ENCODE measurements around the gene GNB1. TPM values are rescaled to one million over a fixed set of nuclear protein-coding genes. Genes with fewer than 3 reads are reported as not detected.

GNB1 gene
- total and polyA plus RNA-seq, 12 donors = 79.6 to 482 (median 163) TPM

DNA sequence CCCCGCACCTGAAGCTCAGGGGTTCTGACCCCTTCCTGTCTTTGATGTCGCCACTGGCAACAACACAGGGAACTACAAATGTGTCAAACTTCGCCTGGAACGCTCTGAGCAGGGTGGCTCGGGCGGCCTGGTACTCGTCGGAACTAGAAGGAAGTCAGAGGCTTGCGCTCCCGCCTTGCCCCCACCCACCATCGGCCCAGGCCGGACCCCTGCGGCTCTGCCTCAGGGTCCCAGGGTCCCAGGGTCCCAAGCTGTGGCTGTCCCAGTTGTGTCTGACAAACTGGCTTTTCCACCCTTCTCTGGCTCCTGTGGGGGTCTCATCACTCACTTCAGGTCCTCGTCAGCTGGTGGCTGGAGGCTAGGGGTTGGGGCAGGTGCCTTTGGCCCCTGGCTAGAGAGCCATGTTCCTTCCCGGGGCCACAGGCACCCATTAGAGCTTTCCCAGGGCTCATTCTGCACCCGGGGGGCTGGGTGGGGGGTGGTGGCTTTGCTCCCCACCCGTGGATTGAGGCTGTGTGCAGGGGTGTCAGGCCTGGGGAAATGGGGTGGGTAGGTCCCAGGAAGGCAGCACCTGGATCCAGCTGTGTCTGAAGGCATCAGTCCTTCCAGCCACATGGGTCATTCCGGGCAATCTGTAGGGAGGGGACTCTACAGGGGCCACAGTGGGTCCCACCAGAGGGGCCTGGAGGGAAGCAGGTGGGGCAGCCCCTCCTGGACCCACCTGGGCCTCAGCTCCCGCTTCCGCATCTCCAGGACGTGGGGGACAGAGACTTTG lies 36.2 kb upstream of the GNB1 start:
- no peak for TF ChIP-seq CTCF (IDR thresholded peaks at IDR 0.05)
- no peak for TF ChIP-seq POLR2A (IDR thresholded peaks at IDR 0.05)
- Histone ChIP-seq H3K4me3 (no peak overlapping the region), H3K27me3 (no peaks in the 10 kb centered on the region), H3K4me1 (replicated peaks in 1 of 2) (no peaks in the 10 kb centered on the region), H3K9me3 (replicated peaks in 1 of 3) (no peaks in the 10 kb centered on the region), H3K36me3 (replicated peaks in 1 of 2) (no peaks in the 10 kb centered on the region), H3K27ac (no peak overlapping the region)
- intact Hi-C loops (cut with DNase I) = no loop called here
- WGBS, 4 donors = 85 to 91% (median 87%) methylated on average over 13 to 21 of the region's 21 CpGs
- DNase-seq = peak in 2 of 7 donors; percentile 17 to 20

GRCh38 chr1:1926346-1926811 lies 35.5 kb upstream of the GNB1 start:
- no peak for TF ChIP-seq CTCF (IDR thresholded peaks at IDR 0.05)
- TF ChIP-seq POLR2A (IDR thresholded peaks at IDR 0.05) = no peak
- Histone ChIP-seq H3K4me1 (replicated peaks in 1 of 2) (no peaks in the 10 kb centered on the region), H3K27me3 (no peaks in the 10 kb centered on the region), H3K27ac (no peak overlapping the region), H3K9me3 (replicated peaks in 1 of 3) (no peaks in the 10 kb centered on the region), H3K4me3 (no peak overlapping the region), H3K36me3 (replicated peaks in 1 of 2) (no peaks in the 10 kb centered on the region)
- intact Hi-C loops (cut with DNase I) = no loop called here
- peak in 1 of 7 donors; percentile 18 for DNase-seq
- 83 to 88% (median 85%) methylated on average over 14 to 26 of the region's 26 CpGs for WGBS, 4 donors

DNA sequence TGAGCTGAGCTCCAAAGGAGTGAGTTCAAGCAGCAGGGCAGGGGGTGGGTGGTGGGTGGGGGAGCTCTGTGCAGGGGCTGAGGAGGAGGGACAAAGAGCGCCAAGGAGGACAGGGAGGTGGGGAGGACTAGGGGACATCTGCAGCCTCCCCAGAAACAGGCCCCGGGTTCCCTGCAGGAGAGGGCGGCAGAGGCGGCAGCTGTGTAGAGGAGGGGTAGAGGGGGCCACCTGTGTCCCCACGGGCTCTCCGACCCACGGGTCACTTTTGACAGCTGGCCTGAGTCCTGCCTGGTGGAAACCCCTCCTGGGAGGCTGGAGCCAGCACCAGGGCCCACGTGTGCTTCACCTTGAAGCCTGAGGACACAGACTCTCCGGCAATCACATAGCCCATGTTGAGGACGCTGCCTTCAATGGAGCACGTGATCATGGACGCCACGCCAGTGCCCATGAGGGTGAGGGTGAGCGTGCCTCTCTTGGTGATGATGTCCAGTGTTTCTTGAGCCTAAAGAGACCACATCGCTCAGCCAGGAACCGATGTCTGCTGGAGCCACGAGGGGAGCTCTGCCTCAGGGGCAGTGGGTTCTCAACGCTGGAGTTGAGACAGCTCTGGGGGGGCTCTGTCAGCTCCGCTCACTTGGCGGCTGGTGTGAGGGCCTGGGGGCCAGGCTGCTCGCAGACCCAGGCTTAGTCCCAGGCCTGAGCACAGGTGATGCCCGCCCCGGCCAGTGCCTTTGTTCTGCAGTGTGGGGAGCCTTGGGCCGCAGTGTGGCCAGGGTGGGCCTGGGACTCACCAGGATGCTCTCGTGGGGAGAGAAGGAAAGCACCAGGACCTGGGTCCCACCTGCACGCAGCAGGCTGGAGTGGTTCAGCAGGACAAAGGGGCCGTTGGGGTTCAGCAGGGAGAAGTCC lies 34.8 kb upstream of the GNB1 start:
- WGBS, 4 donors = 85 to 98% (median 86%) methylated on average over 8 to 27 of the region's 27 CpGs
- TF ChIP-seq POLR2A (IDR thresholded peaks at IDR 0.05) = no peak
- no peak for TF ChIP-seq CTCF (IDR thresholded peaks at IDR 0.05)

DNA sequence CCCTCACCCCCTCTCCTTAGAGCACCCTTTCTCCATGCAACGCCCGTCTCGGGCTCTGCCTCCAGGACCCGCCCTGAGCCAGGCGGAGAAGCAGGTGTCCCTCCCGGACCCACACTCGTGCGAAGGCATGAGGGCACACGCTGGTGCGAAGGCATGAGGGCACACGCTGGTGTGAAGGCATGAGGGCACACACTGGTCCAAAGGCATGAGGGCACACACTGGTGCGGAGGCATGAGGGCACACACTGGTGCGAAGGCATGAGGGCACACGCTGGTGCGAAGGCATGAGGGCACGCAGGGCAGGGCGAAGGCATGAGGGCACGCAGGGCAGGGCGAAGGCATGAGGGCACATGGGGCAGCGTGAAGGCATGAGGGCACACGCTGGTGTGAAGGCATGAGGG lies 34.0 kb upstream of the GNB1 start:
- no peaks in the 10 kb centered on the region for H3K4me1 ChIP-seq (replicated peaks in 1 of 2)
- WGBS, 4 donors = 93 to 95% (median 95%) methylated on average over 18 to 21 of the region's 21 CpGs
- TF ChIP-seq CTCF (IDR thresholded peaks at IDR 0.05) (no peak), POLR2A (IDR thresholded peaks at IDR 0.05) (no peak)
- H3K36me3 ChIP-seq (replicated peaks in 1 of 2) = no peaks in the 10 kb centered on the region
- no peak for DNase-seq
- H3K4me3 ChIP-seq = no peak overlapping the region
- no peak overlapping the region for H3K27ac ChIP-seq
- intact Hi-C loops (cut with DNase I) = no loop called here
- no peaks in the 10 kb centered on the region for H3K9me3 ChIP-seq (replicated peaks in 1 of 3)
- no peaks in the 10 kb centered on the region for H3K27me3 ChIP-seq

More for the DNA sequence above, 34.8 kb upstream of the GNB1 start:
- DNase-seq = peak in 2 of 7 donors; percentile 16 to 18
- no peaks in the 10 kb centered on the region for H3K27me3 ChIP-seq
- no peaks in the 10 kb centered on the region for H3K9me3 ChIP-seq (replicated peaks in 1 of 3)
- no peak overlapping the region for H3K27ac ChIP-seq
- intact Hi-C loops (cut with DNase I) = no loop called here
- H3K36me3 ChIP-seq (replicated peaks in 1 of 2) = no peaks in the 10 kb centered on the region
- H3K4me3 ChIP-seq = no peak overlapping the region
- no peaks in the 10 kb centered on the region for H3K4me1 ChIP-seq (replicated peaks in 1 of 2)

Measured in adrenal gland (tissue), 12 donors.